ENCODE results near the gene RNU6-8.

Gene RNU6-8

GRCh38 chr14:32225378-32225920 is 22.4 kb upstream of the RNU6-8 start:
- in situ Hi-C loops (cut with MboI; ENCODE audit: low sequenced_read_pairs), result no loop called here
- Histone ChIP-seq H3K36me3 (replicated peaks) (no peaks in the 10 kb centered on the region), H3K4me1 (no peaks in the 10 kb centered on the region), H3K27me3 (ENCODE audit: low read depth) (no peaks in the 10 kb centered on the region), H3K9me3 (no peaks in the 10 kb centered on the region), H3K4me3 (no peak overlapping the region)
- DNase-seq (ENCODE audit: low spot score in 2 of 2), result no peak

GRCh38 chr14:32224737-32225377 is 21.8 kb upstream of the RNU6-8 start:
- Histone ChIP-seq H3K36me3 (replicated peaks) (no peaks in the 10 kb centered on the region), H3K9me3 (no peaks in the 10 kb centered on the region), H3K4me3 (no peak overlapping the region), H3K27me3 (ENCODE audit: low read depth) (no peaks in the 10 kb centered on the region), H3K4me1 (no peaks in the 10 kb centered on the region)
- in situ Hi-C loops (cut with MboI; ENCODE audit: low sequenced_read_pairs), result no loop called here
- peak; percentile 24 to 46 for DNase-seq (ENCODE audit: low spot score in 2 of 2)

- in situ Hi-C loops (cut with MboI; ENCODE audit: low sequenced_read_pairs), result no loop called here
- DNase-seq (ENCODE audit: low spot score in 2 of 2), result no peak
These were observed 14.2 kb upstream of the RNU6-8 start for GRCh38 chr14:32217301-32217700.

GRCh38 chr14:32212833-32213232 is 9.8 kb upstream of the RNU6-8 start:
- Histone ChIP-seq H3K9me3 (no peaks in the 10 kb centered on the region), H3K36me3 (replicated peaks) (no peaks in the 10 kb centered on the region), H3K27me3 (ENCODE audit: low read depth) (no peaks in the 10 kb centered on the region; the same call in 1 of the 2 replicates), H3K4me1 (peaks cover 6% of the 10 kb centered on the region), H3K4me3 (no peak overlapping the region)
- no peak for DNase-seq (ENCODE audit: low spot score in 2 of 2)
- in situ Hi-C loops (cut with MboI; ENCODE audit: low sequenced_read_pairs), result no loop called here

More at GRCh38 chr14:32217301-32217700, 14.2 kb upstream of the RNU6-8 start:
- no peaks in the 10 kb centered on the region for H3K9me3 ChIP-seq
- no peaks in the 10 kb centered on the region for H3K36me3 ChIP-seq (replicated peaks)
- peaks cover 12% of the 10 kb centered on the region for H3K4me1 ChIP-seq
- no peak overlapping the region for H3K4me3 ChIP-seq
- no peaks in the 10 kb centered on the region for H3K27me3 ChIP-seq (ENCODE audit: low read depth)

GRCh38 chr14:32211068-32211404 is 8.0 kb upstream of the RNU6-8 start:
- H3K36me3 ChIP-seq (replicated peaks), result no peaks in the 10 kb centered on the region
- H3K27me3 ChIP-seq (ENCODE audit: low read depth), result no peaks in the 10 kb centered on the region; the same call in 1 of the 2 replicates
- in situ Hi-C loops (cut with MboI; ENCODE audit: low sequenced_read_pairs), result no loop called here
- no peaks in the 10 kb centered on the region for H3K4me1 ChIP-seq
- H3K4me3 ChIP-seq, result no peak overlapping the region
- DNase-seq (ENCODE audit: low spot score in 2 of 2), result no peak
- H3K9me3 ChIP-seq, result no peaks in the 10 kb centered on the region

- in situ Hi-C loops (cut with MboI; ENCODE audit: low sequenced_read_pairs), result no loop called here
- no peak for DNase-seq (ENCODE audit: low spot score in 2 of 2)
These were observed 6.4 kb upstream of the RNU6-8 start for GRCh38 chr14:32209471-32209870.

GRCh38 chr14:32208490-32208889 is 5.4 kb upstream of the RNU6-8 start:
- H3K4me3 ChIP-seq, result no peak overlapping the region
- no peak for DNase-seq (ENCODE audit: low spot score in 2 of 2)
- H3K4me1 ChIP-seq, result peaks cover 6% of the 10 kb centered on the region
- in situ Hi-C loops (cut with MboI; ENCODE audit: low sequenced_read_pairs), result no loop called here
- H3K9me3 ChIP-seq, result no peaks in the 10 kb centered on the region
- no peaks in the 10 kb centered on the region for H3K36me3 ChIP-seq (replicated peaks)
- no peaks in the 10 kb centered on the region; the same call in 1 of the 2 replicates for H3K27me3 ChIP-seq (ENCODE audit: low read depth)

More at GRCh38 chr14:32209471-32209870, 6.4 kb upstream of the RNU6-8 start:
- H3K36me3 ChIP-seq (replicated peaks), result no peaks in the 10 kb centered on the region
- H3K4me3 ChIP-seq, result no peak overlapping the region
- no peaks in the 10 kb centered on the region for H3K9me3 ChIP-seq
- H3K27me3 ChIP-seq (ENCODE audit: low read depth), result no peaks in the 10 kb centered on the region; the same call in 1 of the 2 replicates
- H3K4me1 ChIP-seq, result no peaks in the 10 kb centered on the region

GRCh38 chr14:32206552-32206951 is 3.5 kb upstream of the RNU6-8 start:
- Histone ChIP-seq H3K9me3 (no peaks in the 10 kb centered on the region), H3K36me3 (replicated peaks) (no peaks in the 10 kb centered on the region), H3K27me3 (ENCODE audit: low read depth) (no peaks in the 10 kb centered on the region; the same call in 1 of the 2 replicates), H3K4me3 (no peak overlapping the region), H3K4me1 (peaks cover 16% of the 10 kb centered on the region)
- in situ Hi-C loops (cut with MboI; ENCODE audit: low sequenced_read_pairs), result no loop called here
- DNase-seq (ENCODE audit: low spot score in 2 of 2), result no peak

GRCh38 chr14:32205984-32206383 is 2.9 kb upstream of the RNU6-8 start:
- Histone ChIP-seq H3K4me1 (peaks cover 16% of the 10 kb centered on the region), H3K36me3 (replicated peaks) (no peaks in the 10 kb centered on the region), H3K9me3 (no peaks in the 10 kb centered on the region), H3K27me3 (ENCODE audit: low read depth) (no peaks in the 10 kb centered on the region; the same call in 1 of the 2 replicates), H3K4me3 (no peak overlapping the region)
- in situ Hi-C loops (cut with MboI; ENCODE audit: low sequenced_read_pairs), result no loop called here
- no peak for DNase-seq (ENCODE audit: low spot score in 2 of 2)

- in situ Hi-C loops (cut with MboI; ENCODE audit: low sequenced_read_pairs), result no loop called here
- Histone ChIP-seq H3K4me1 (peaks cover 16% of the 10 kb centered on the region), H3K4me3 (no peak overlapping the region), H3K36me3 (replicated peaks) (no peaks in the 10 kb centered on the region), H3K9me3 (no peaks in the 10 kb centered on the region), H3K27me3 (ENCODE audit: low read depth) (no peaks in the 10 kb centered on the region; the same call in 1 of the 2 replicates)
- DNase-seq (ENCODE audit: low spot score in 2 of 2), result no peak
These were observed 2.5 kb upstream of the RNU6-8 start for GRCh38 chr14:32205554-32205953.

GRCh38 chr14:32203928-32204357 is 874 bp upstream of the RNU6-8 start:
- in situ Hi-C loops (cut with MboI; ENCODE audit: low sequenced_read_pairs), result no loop called here

GRCh38 chr14:32202491-32202997 is 525 bp downstream of the RNU6-8 start:
- H3K27me3 ChIP-seq (ENCODE audit: low read depth), result no peaks in the 10 kb centered on the region
- H3K4me3 ChIP-seq, result peak overlapping the region; percentile 45
- peaks cover 16% of the 10 kb centered on the region for H3K4me1 ChIP-seq
- in situ Hi-C loops (cut with MboI; ENCODE audit: low sequenced_read_pairs), result no loop called here
- DNase-seq (ENCODE audit: low spot score in 2 of 2), result peak; percentile 14 to 35
- H3K9me3 ChIP-seq, result no peaks in the 10 kb centered on the region
- H3K36me3 ChIP-seq (replicated peaks), result no peaks in the 10 kb centered on the region

More at GRCh38 chr14:32203928-32204357, 874 bp upstream of the RNU6-8 start:
- Histone ChIP-seq H3K27me3 (ENCODE audit: low read depth) (no peaks in the 10 kb centered on the region; the same call in 1 of the 2 replicates), H3K36me3 (replicated peaks) (no peaks in the 10 kb centered on the region), H3K4me3 (peak overlapping the region; percentile 45), H3K4me1 (peaks cover 16% of the 10 kb centered on the region), H3K9me3 (no peaks in the 10 kb centered on the region)
- DNase-seq (ENCODE audit: low spot score in 2 of 2), result no peak

GRCh38 chr14:32201816-32202490 is 1.1 kb downstream of the RNU6-8 start, which contains the start of gene RNU6-7:
Gene RNU6-7 (plus strand): TSS chr14:32202045.
- in situ Hi-C loops (cut with MboI; ENCODE audit: low sequenced_read_pairs), result no loop called here

More at GRCh38 chr14:32201816-32202490, 1.1 kb downstream of the RNU6-8 start, which contains the start of gene RNU6-7:
- Histone ChIP-seq H3K36me3 (replicated peaks) (no peaks in the 10 kb centered on the region), H3K27me3 (ENCODE audit: low read depth) (no peaks in the 10 kb centered on the region), H3K9me3 (no peaks in the 10 kb centered on the region), H3K4me1 (peaks cover 16% of the 10 kb centered on the region), H3K4me3 (peak within 1 kb of the TSS; percentile 45)
- DNase-seq (ENCODE audit: low spot score in 2 of 2), result peak; percentile 18 to 55
